DMS53 treated with DMSO at 0.1 percent for 48 hours (cell line): Measurements from ENCODE around the gene SOX6.
"Not testable (repeated sequence)": the region's sequence is repeated elsewhere in the genome, so short reads cannot be mapped to it uniquely, and the experiment has no call there.

Experiments used
- DNase-seq: peaks from one replicate; lab custom pipeline; 2025; ENCODE audit not compliant: unreplicated experiment; lab: John Stamatoyannopoulos, UW

SOX6 gene

GRCh38 chr11:16356057-16356760 is at the start of gene SOX6:
TSS of gene SOX6 (minus strand) at chr11:16356546. CDS start at chr11:16341248, 15,298 bp downstream.
- DNase-seq: no peak

DNA sequence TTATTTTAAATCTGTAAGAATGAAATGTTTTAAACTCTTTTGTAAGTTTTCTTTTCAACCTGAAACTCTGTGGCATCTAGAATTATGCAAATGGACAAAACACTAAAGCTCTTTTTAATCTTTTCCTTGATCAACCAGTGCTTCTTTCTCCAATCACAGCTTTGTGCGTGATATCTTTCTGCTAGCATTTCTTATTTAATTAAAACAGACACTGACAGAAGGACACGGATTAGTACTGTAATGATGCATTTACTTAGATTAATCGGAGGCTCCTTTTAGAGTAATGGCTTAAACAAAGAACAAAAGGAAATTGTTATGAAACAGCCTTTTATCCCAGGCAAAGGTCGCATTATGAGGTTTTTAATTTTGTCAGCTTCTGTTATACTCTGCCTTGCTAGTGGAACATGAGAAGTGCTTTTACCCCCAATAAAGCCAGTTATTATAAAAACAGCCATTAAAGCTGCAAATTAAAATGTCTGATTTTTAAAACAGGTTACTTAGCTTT is 48.5 kb upstream of the SOX6 start:
- DNase-seq: no peak

GRCh38 chr11:16403851-16404250 is 47.5 kb upstream of the SOX6 start:
- peak; percentile 28 for DNase-seq

- DNase-seq: no peak
These were observed 47.1 kb upstream of the SOX6 start for GRCh38 chr11:16403448-16403803.

GRCh38 chr11:16402654-16403447 is 46.5 kb upstream of the SOX6 start:
- DNase-seq: no peak

DNA sequence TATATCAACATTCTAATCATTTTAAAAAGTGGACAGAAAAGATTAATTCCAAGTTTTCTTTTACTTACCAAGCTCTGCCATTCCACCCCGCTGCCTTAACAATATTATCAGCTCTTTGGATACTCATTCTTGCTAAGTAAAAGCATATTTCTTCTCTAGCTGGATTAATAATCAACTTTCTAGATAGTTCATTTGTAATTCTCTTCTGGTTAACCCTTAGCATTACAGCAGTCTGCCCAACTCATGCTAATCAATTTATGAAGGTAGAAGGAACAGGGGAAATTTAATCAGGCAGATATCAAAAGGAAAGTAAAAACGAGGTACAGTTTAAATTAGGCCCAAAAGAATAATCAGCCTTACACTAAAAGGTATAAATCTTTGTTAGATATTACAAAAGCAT is 41.0 kb upstream of the SOX6 start:
- no peak for DNase-seq

- DNase-seq: no peak
These were observed 39.3 kb upstream of the SOX6 start for GRCh38 chr11:16395601-16396000.

DNA sequence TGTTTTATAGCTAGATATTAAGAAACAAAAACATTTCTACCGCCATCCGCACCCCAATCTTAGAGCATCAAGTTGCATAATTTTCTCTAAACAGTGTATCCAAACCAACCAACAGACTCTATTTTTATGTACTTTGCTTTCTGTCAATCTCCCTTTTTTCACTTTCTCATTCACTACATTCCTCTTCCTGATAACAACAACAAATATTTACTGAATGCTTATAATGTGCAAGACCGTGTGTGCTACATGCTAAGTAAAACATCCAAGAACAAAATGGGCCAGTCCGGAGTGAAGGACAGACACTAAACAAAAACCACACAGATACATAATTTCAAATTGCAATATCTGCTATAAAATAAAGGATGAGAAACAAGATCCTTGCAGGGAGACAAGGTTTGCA is 38.6 kb upstream of the SOX6 start:
- no peak for DNase-seq

DNA sequence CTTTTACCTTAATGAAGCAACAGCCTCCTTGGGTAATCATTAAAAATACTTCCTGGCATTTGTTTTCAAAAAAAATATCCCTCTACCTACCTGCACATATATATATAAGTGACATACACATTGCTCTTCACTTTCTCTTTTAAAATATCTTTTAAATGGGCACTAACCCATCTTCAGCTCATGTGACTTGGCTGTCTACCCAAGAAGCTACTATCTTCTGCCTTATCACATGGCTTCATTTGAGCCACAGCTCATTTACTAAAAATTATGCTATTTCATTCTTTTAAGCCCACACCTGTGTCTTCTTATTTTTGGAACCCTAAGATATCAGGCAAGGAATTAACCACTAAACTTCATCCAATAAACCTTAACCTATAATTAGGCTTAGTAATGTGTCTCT is 37.0 kb upstream of the SOX6 start:
- no peak for DNase-seq

GRCh38 chr11:16392616-16393015 is 36.3 kb upstream of the SOX6 start:
- DNase-seq: no peak

DNA sequence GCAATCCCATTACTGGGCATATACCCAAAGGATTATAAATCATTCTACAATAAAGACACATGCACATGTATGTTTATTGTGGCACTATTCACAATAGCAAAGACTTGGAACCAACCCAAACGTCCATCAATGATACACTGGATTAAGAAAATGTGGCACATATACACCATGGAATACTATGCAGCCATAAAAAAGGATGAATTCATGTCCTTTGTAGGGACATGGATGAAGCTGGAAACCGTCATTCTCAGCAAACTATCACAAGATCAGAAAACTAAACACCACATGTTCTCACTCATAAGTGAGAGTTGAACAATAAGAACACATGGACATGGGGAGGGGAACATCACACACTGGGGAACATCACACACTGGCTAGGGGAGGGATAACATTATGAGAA is 34.5 kb upstream of the SOX6 start:
- DNase-seq: not testable (repeated sequence)

DNA sequence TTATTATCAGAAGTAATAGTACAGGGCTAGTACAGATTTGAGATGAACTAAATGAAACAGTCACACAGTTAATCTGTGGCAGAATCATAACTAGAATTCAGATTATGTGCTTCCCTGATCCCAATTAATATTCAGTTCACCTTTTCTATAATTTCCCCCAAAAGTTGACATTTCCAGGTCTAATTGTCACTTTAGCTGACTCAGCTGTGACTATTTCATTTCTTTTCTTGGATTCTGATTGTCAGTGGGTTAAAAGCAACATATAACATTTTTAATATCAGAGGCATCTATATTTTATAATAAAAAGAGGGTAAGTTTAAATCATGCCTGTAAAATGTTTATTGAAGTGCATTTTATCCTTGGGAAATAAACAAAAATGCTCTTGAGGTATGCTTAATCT is 28.8 kb upstream of the SOX6 start:
- no peak for DNase-seq

DNA sequence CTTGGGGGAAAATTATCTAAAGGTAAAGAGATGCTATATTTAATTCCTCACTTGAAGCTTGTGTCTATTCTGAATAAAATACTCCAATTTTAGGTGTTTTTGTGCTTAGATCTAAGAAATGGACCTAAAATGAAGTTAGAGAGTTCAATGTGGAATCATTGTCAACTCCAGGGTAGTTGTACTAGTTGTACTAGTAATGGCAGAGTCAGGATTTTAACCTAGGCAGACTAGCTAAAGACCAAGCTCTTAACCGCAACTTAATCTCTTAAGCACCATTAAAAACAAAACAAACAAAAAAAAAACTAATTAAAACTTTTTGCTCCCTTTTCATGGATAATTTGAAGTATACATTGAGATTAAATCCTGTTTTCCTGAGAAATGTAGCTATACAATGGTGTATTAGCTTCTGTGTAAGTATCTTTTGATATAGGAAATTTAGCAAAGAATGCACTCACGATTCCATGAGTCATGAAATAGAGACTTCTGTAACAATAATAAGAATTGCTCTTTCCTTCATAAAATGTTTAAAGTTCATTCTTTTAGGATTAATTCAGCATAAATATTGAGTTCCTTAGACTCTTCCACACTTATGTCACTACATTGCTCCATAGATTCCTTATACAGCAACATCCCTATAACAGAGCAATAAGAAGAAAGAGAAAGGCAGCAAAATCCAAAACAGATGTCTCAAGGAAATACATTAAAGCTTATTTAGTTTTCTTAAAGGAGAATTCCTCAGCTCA is 26.5 kb upstream of the SOX6 start:
- no peak for DNase-seq

DNA sequence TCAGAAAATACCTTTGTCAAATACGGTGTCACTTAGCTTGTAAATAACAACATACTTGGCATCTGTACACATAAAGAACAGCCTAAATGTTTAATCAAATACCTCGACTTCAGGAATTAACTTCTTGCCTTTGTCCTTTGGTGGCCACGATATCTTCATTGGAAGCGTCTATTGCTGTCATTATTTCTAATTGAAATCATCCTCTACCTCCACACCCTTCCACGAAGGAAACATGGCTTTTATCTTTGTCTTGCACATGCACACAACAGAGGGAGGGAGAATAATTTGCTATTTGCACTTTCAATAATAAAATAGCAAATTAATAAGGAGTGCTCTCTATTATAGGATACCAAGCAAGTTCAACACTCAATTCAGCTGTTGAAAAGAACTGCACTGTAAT is 25.8 kb upstream of the SOX6 start:
- no peak for DNase-seq

DNA sequence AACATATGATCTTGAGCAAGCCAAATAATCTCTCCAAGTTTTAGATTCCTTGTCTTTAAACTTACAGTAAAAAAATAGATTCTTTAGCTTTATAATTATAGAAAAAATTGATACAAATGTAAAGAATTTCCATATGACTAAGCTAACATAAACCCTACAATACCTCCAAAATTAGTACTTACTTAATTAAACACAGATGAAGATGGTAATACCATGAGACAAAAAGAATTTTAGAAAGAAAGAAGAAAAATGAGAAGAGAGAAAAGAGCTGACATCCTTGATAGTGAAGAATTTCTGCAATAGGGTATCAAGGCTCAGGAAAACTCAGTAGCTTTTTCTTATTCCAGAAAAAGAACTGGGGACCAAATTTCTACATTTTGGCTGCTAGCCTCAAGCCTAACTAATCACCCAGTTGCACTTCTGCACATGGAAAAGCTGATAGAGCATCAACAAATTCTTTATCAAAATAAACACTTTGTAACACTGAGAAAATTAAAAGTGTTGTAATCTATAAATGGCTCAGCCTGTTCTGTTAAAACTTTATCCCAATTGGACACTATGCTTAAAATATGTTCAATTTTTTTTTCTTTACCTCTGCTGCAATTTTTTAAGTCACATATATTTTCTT is 24.7 kb upstream of the SOX6 start:
- no peak for DNase-seq

GRCh38 chr11:16378906-16379305 is 22.6 kb upstream of the SOX6 start:
- no peak for DNase-seq

- DNase-seq: no peak
These were observed 21.4 kb upstream of the SOX6 start for GRCh38 chr11:16377746-16378145.

DNA sequence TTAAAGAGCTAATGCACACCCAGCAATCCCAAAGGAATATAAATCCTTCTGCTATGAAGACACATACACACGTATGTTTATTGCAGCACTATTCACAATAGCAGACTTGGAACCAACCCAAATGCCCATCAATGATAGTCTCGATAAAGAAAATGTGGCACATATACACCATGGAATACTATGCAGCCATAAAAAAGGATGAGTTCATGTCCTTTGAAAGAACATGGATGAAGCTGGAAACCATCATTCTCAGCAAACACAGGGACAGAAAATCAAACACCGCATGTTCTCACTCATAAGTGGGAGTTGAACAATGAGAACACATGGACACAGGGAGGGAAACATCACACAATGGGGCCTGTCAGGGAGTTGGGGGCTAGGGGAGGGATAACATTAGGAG is 19.3 kb upstream of the SOX6 start:
- not testable (repeated sequence) for DNase-seq

GRCh38 chr11:16373768-16374167 is 17.4 kb upstream of the SOX6 start:
- no peak for DNase-seq

DNA sequence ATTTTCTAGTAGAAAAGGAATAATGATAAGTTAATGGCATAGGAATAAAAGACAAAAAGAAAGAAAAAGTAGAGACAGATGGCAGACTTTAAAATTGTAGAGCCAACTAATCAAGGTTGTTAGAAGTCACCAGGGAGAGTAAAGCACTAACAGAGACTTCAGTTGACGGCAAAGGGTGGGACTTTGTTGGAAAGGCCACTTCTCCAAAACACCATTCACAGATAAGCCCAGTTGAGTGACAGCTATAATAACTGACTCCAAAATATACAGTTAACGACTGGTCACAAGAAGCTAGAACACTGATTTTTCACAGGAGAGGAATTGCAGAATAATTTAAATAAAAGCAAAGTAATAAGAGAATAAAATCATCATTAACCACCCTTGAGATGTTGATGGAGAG is 16.0 kb upstream of the SOX6 start:
- no peak for DNase-seq

DNA sequence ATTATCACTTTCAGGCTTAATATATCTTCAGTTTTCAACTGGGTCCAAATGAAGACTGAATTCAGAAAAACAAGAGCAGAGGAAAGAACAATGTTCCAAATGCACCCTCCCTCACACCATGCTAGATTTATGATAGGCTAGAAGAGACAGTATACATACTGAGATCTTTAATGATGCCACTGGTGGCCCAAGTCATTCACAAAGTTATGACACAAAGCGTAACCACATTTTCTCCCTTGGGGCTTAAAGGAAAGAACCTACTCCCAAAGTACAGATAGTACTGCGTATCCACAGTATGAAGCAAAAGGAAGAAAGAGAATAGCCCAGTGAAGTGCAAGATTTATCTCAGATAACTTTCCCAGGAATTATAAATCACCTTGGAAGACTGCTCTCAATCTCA is 10.9 kb upstream of the SOX6 start:
- DNase-seq: no peak
